ENCODE results near the gene PIAS3.

DNA sequence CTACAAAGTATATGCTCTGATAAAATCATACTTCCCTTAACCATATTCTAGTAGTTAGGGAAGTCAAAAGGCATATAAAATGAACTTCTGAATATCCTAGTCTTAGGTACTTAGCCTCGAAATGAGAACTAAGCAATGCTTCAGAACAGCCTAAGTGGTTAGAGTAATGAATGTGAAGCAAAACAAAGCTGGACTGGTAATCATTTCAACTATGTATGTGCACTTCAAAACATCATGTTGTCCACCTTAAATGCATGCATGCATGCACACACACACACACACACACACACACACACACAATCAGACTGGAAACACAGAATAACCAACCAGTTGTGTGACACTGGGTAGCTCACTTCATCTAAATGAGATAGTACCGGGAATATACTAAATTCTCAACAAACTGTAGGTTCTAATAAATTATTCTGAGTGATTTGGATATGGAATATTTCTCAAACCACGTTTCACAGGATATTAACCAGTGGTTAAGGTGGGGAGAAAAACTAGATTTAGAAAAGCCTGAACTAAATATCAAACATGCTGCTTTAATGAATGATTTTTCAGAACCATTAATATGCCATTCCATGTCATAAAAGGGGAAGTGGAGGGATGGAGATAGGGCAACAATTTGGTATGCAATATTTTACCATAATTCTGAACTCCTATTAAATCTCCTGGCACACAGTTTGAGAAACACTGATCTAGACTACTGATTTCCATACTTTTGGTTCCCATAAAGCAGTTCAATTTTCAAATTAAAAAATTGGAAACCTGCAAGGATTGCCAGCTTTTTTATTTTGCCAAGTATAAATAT is 54.4 kb downstream of the PIAS3 start:
- no peak for TF ChIP-seq CTCF (IDR thresholded peaks at IDR 0.05; ENCODE audit: poor library complexity)
- no peak for TF ChIP-seq EZH2 (IDR thresholded peaks at IDR 0.05; ENCODE audit: borderline replicate concordance)
- TF ChIP-seq EZH2phosphoT487 (IDR thresholded peaks at IDR 0.05; ENCODE audit: low read depth, severe bottlenecking, unreplicated experiment), result no peak

Measured in hepatocyte (in vitro differentiated cells).